ENCODE measurements around the gene SGO1. TPM values are rescaled to one million over a fixed set of nuclear protein-coding genes. Genes with fewer than 3 reads are reported as not detected.
"Not testable (repeated sequence)": the region's sequence is repeated elsewhere in the genome, so short reads cannot be mapped to it uniquely, and the experiment has no call there.

The SGO1 gene
- total RNA-seq, 1 donor from 2014 or later, result 0.38 TPM

DNA sequence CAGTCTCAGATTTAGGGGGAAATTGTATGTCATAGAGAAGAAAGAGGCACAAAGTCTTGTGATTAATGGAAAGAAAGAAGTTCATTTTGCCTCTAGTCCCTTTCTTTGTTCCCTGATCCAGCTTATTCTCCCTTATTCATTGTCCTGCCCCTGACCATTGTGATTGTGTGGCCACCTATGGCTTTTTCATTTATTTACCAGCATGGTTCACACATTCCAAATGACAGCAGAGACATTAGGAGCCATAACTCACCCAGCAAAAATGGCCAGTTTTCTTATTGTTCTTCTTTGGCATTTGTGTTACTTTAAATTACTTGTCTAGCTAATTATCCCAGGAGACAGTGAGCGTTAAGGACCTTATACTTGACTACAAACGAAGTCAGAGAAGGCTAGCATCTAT lies 36.3 kb upstream of the SGO1 start:
- no peak overlapping the region for H3K27ac ChIP-seq (replicated peaks)
- TF ChIP-seq, protein P1, sequence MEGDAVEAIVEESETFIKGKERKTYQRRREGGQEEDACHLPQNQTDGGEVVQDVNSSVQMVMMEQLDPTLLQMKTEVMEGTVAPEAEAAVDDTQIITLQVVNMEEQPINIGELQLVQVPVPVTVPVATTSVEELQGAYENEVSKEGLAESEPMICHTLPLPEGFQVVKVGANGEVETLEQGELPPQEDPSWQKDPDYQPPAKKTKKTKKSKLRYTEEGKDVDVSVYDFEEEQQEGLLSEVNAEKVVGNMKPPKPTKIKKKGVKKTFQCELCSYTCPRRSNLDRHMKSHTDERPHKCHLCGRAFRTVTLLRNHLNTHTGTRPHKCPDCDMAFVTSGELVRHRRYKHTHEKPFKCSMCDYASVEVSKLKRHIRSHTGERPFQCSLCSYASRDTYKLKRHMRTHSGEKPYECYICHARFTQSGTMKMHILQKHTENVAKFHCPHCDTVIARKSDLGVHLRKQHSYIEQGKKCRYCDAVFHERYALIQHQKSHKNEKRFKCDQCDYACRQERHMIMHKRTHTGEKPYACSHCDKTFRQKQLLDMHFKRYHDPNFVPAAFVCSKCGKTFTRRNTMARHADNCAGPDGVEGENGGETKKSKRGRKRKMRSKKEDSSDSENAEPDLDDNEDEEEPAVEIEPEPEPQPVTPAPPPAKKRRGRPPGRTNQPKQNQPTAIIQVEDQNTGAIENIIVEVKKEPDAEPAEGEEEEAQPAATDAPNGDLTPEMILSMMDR (IDR thresholded peaks at IDR 0.05; ENCODE audit: borderline replicate concordance), result no peak
- intact Hi-C loops (cut with micrococcal nuclease), result no loop called here
- no peaks in the 10 kb centered on the region for H3K36me3 ChIP-seq
- peaks cover 4% of the 10 kb centered on the region for H3K4me1 ChIP-seq
- DNase-seq, result no peak
- H3K4me3 ChIP-seq, result no peak overlapping the region
- H3K27me3 ChIP-seq (ENCODE audit: low read depth), result no peaks in the 10 kb centered on the region
- H3K9me3 ChIP-seq (replicated peaks), result no peaks in the 10 kb centered on the region

DNA sequence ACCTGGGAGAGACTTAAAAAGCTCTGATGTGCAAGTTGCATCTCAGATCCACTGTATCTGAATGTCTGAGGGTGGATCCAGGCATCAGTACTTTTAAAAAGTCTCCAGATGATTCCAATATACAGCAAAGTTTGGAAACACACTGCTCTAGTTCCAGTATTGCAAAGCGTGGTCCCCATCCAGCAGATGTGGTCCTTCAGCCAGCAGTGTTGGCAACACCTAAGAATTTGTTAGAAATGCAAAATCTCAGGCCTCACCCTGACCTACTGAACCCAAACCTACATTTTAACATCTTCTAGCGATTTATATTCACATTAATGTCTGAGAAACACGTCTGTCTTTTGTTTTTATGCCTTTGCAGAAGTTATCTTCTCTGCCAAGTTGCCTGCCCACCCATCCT lies 32.2 kb upstream of the SGO1 start:
- no peak overlapping the region for H3K27ac ChIP-seq (replicated peaks)
- H3K36me3 ChIP-seq, result no peaks in the 10 kb centered on the region

DNA sequence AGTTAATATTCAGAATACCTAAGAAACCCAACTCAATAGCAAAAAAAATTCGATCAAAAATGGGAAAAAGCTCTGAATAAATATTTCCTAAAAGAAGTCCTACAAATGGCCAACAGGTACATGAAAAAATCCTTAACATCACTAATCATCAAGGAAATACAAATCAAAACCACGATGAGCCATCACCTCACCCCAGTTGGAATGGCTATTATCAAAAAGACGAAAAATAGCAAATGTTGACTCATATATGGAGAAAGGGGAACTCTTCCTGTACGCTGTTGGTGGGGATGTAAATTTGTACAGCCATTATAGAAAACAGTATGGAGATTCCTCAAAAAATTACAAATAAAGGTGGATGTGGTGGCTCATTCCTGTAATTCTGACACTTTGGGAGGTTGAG lies 29.6 kb upstream of the SGO1 start:
- Histone ChIP-seq H3K27me3 (ENCODE audit: low read depth) (no peaks in the 10 kb centered on the region), H3K4me1 (no peaks in the 10 kb centered on the region), H3K4me3 (no peak overlapping the region), H3K9me3 (replicated peaks) (no peaks in the 10 kb centered on the region), H3K27ac (replicated peaks) (no peak overlapping the region), H3K36me3 (no peaks in the 10 kb centered on the region)
- TF ChIP-seq, protein P1 (IDR thresholded peaks at IDR 0.05; ENCODE audit: borderline replicate concordance), result no peak
- intact Hi-C loops (cut with micrococcal nuclease), result no loop called here
- no peak for DNase-seq

More for the DNA sequence above, 32.2 kb upstream of the SGO1 start:
- Histone ChIP-seq H3K4me1 (no peaks in the 10 kb centered on the region), H3K27me3 (ENCODE audit: low read depth) (no peaks in the 10 kb centered on the region), H3K9me3 (replicated peaks) (no peaks in the 10 kb centered on the region), H3K4me3 (no peak overlapping the region)
- no peak for DNase-seq
- intact Hi-C loops (cut with micrococcal nuclease), result no loop called here
- TF ChIP-seq, protein P1 (IDR thresholded peaks at IDR 0.05; ENCODE audit: borderline replicate concordance), result no peak

GRCh38 chr3:20213491-20213890 lies 27.5 kb upstream of the SGO1 start:
- H3K4me1 ChIP-seq; H3K27me3 ChIP-seq (ENCODE audit: low read depth); intact Hi-C loops (cut with micrococcal nuclease); DNase-seq; H3K36me3 ChIP-seq; H3K9me3 ChIP-seq (replicated peaks); H3K4me3 ChIP-seq; H3K27ac ChIP-seq (replicated peaks): not testable (repeated sequence)

GRCh38 chr3:20207945-20208344 lies 21.9 kb upstream of the SGO1 start:
- intact Hi-C loops (cut with micrococcal nuclease); H3K4me3 ChIP-seq; H3K4me1 ChIP-seq; DNase-seq; H3K27me3 ChIP-seq (ENCODE audit: low read depth); H3K27ac ChIP-seq (replicated peaks); H3K36me3 ChIP-seq: not testable (repeated sequence)
- H3K9me3 ChIP-seq (replicated peaks), result peaks cover 19% of the 10 kb centered on the region

DNA sequence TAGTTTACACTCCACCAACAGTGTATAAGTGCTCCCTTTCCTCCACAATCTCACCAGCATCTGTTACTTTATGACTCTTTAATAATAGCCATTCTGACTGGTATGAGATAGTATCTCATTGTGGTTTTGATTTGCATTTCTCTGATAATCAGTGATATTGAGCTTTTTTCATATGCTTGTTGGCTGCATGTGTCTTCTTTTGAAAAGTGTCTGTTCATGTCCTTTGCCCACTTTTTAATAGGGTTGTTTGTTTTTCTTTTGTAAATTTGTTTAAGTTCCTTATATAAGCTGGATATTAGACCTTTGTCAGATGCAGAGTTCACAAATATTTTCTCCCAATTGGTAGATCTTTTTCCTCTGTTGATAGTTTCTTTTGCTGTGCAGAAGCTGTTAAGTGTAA lies 19.9 kb upstream of the SGO1 start:
- H3K4me3 ChIP-seq; H3K27me3 ChIP-seq (ENCODE audit: low read depth); H3K27ac ChIP-seq (replicated peaks); H3K36me3 ChIP-seq; H3K4me1 ChIP-seq; intact Hi-C loops (cut with micrococcal nuclease); DNase-seq: not testable (repeated sequence)
- peaks cover 19% of the 10 kb centered on the region for H3K9me3 ChIP-seq (replicated peaks)

GRCh38 chr3:20201143-20201542 lies 15.1 kb upstream of the SGO1 start:
- TF ChIP-seq, protein P1 (IDR thresholded peaks at IDR 0.05; ENCODE audit: borderline replicate concordance), result no peak
- H3K4me3 ChIP-seq, result no peak overlapping the region
- H3K36me3 ChIP-seq, result no peaks in the 10 kb centered on the region
- H3K27me3 ChIP-seq (ENCODE audit: low read depth), result no peaks in the 10 kb centered on the region
- intact Hi-C loops (cut with micrococcal nuclease), result no loop called here
- H3K27ac ChIP-seq (replicated peaks), result no peak overlapping the region
- no peaks in the 10 kb centered on the region for H3K4me1 ChIP-seq
- peaks cover 11% of the 10 kb centered on the region for H3K9me3 ChIP-seq (replicated peaks)
- no peak for DNase-seq
